ENCODE measurements around the gene NKAIN4.
"Not testable (repeated sequence)": the region's sequence is repeated elsewhere in the genome, so short reads cannot be mapped to it uniquely, and the experiment has no call there.

The NKAIN4 gene

GRCh38 chr20:63238514-63239125, 15.6 kb downstream of the NKAIN4 start:
- peak in 26 of 56 donors; percentile 8 to 73 (median 36) for DNase-seq

GRCh38 chr20:63238031-63238430, 16.2 kb downstream of the NKAIN4 start:
- no peak for DNase-seq

- no peak for DNase-seq
These were observed 18.0 kb downstream of the NKAIN4 start for GRCh38 chr20:63236116-63236837.

GRCh38 chr20:63235399-63235983, 18.8 kb downstream of the NKAIN4 start, which contains the start of gene BIRC7:
BIRC7 (plus strand) TSS chr20:63235905; CDS start chr20:63236097, 192 bp downstream.
- DNase-seq, result no peak

- DNase-seq, result no peak
These were observed 19.4 kb downstream of the NKAIN4 start for GRCh38 chr20:63234693-63235398.

- no peak for DNase-seq
These were observed 20.3 kb downstream of the NKAIN4 start for GRCh38 chr20:63233924-63234323.

GRCh38 chr20:63233061-63233344, 21.3 kb downstream of the NKAIN4 start:
- no peak for DNase-seq

- no peak for DNase-seq
These were observed 21.8 kb downstream of the NKAIN4 start for GRCh38 chr20:63232235-63233060.

- peak in 34 of 56 donors; percentile 9 to 72 (median 36) for DNase-seq
These were observed 23.4 kb downstream of the NKAIN4 start for GRCh38 chr20:63230800-63231268.

GRCh38 chr20:63228806-63229205, 25.5 kb downstream of the NKAIN4 start:
- no peak for DNase-seq

GRCh38 chr20:63227260-63227659, 27.0 kb downstream of the NKAIN4 start:
- DNase-seq, result no peak

GRCh38 chr20:63226042-63226943, 28.0 kb downstream of the NKAIN4 start:
- DNase-seq, result no peak

GRCh38 chr20:63225082-63225454, 29.2 kb downstream of the NKAIN4 start:
- no peak for DNase-seq

- DNase-seq, result peak in 15 of 56 donors; percentile 11 to 53 (median 26)
These were observed 29.7 kb downstream of the NKAIN4 start for GRCh38 chr20:63224412-63225081.

GRCh38 chr20:63223826-63224207, 30.4 kb downstream of the NKAIN4 start:
- DNase-seq, result no peak

GRCh38 chr20:63223121-63223825, 31.0 kb downstream of the NKAIN4 start:
- peak in 9 of 56 donors; percentile 5 to 49 (median 22) for DNase-seq

- DNase-seq, result no peak
These were observed 31.7 kb downstream of the NKAIN4 start for GRCh38 chr20:63222541-63222940.

GRCh38 chr20:63221400-63222053, 32.7 kb downstream of the NKAIN4 start:
- not testable (repeated sequence) for DNase-seq
